NT2/D1 (cell line): ENCODE measurements around the gene FDCSP.

Experiments
- DNase-seq: peaks from one replicate; pipeline ENCODE4 v3.0.0-alpha.2; 2011; ENCODE audit warnings: low read depth, low spot score
- H3K27me3 ChIP-seq: 2 replicates; pipeline ENCODE4 v1.6.0; 2011; ENCODE audit warnings: mild to moderate bottlenecking; ENCODE audit not compliant: insufficient read length, insufficient read depth
- H3K36me3 ChIP-seq: 2 replicates; pipeline ENCODE4 v1.6.1; 2011; ENCODE audit warnings: mild to moderate bottlenecking, low read length, mixed read lengths; ENCODE audit not compliant: insufficient read depth, insufficient read length
- H3K4me1 ChIP-seq: 2 replicates; pipeline ENCODE4 v1.5.1; 2011; ENCODE audit not compliant: insufficient read depth, insufficient read length
- H3K4me3 ChIP-seq: 2 replicates; pipeline ENCODE4 v1.5.1; 2011; ENCODE audit warnings: low read depth; ENCODE audit not compliant: insufficient read length
- H3K9ac ChIP-seq: 2 replicates; pipeline ENCODE4 v1.6.0; 2011; ENCODE audit warnings: low read depth; ENCODE audit not compliant: insufficient read length
- H3K9me3 ChIP-seq: 2 replicates; pipeline ENCODE4 v1.5.1; 2011; ENCODE audit warnings: mild to moderate bottlenecking, low read length; ENCODE audit not compliant: insufficient read depth
- SUZ12 ChIP-seq: IDR thresholded peaks from 2 replicates; pipeline ENCODE4 v1.6.1; 2011; ENCODE audit not compliant: insufficient read length, insufficient read depth; ENCODE audit errors: extremely low read depth
- YY1 ChIP-seq: IDR thresholded peaks from 2 replicates; pipeline ENCODE4 v1.6.1; 2011; ENCODE audit not compliant: insufficient read length, insufficient read depth
- ZNF274 ChIP-seq: IDR thresholded peaks from 2 replicates; pipeline ENCODE4 v1.6.1; 2011; ENCODE audit warnings: mild to moderate bottlenecking, low read depth, low read length

Gene FDCSP

GRCh38 chr4:70251250-70251944 is 25.5 kb downstream of the FDCSP start:
- Histone ChIP-seq H3K9ac (no peak overlapping the region), H3K27me3 (no peaks in the 10 kb centered on the region)
- TF ChIP-seq SUZ12 (no peak), YY1 (no peak), ZNF274 (no peak)

GRCh38 chr4:70251945-70252277 is 26.0 kb downstream of the FDCSP start:
- Histone ChIP-seq H3K27me3 (no peaks in the 10 kb centered on the region), H3K4me1 (no peaks in the 10 kb centered on the region), H3K36me3 (no peaks in the 10 kb centered on the region), H3K9ac (no peak overlapping the region), H3K9me3 (no peaks in the 10 kb centered on the region), H3K4me3 (no peak overlapping the region)
- TF ChIP-seq SUZ12: no peak
- TF ChIP-seq ZNF274: no peak
- TF ChIP-seq YY1: no peak
- DNase-seq: no peak

More at GRCh38 chr4:70251250-70251944, 25.5 kb downstream of the FDCSP start:
- H3K4me1 ChIP-seq: no peaks in the 10 kb centered on the region
- no peaks in the 10 kb centered on the region for H3K36me3 ChIP-seq
- H3K4me3 ChIP-seq: no peak overlapping the region
- no peak for DNase-seq
- no peaks in the 10 kb centered on the region for H3K9me3 ChIP-seq

DNA sequence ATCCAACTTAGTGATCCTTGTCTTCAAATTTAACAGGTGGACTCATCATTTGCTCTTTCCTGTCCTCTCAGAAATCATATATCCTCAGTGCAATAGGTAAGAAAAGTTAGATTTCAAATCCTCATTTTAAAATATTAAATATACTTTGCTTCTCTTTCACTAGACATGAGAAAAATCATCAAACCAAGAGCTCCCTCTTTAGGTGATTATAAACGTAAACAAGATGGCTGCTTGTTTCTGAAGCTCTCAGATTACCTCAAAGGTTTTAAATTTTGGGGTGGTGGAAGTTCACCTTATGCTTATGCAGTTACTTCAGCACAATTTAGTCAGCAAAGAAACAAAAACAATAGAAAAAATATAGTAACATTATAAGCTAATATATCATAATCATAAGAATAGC is 43.8 kb downstream of the FDCSP start:
- no peaks in the 10 kb centered on the region for H3K36me3 ChIP-seq
- no peak for DNase-seq
- TF ChIP-seq ZNF274 (no peak), SUZ12 (no peak)
- no peaks in the 10 kb centered on the region for H3K27me3 ChIP-seq
- H3K4me3 ChIP-seq: no peak overlapping the region
- no peak overlapping the region for H3K9ac ChIP-seq
- H3K4me1 ChIP-seq: no peaks in the 10 kb centered on the region
- no peaks in the 10 kb centered on the region for H3K9me3 ChIP-seq

- H3K9me3 ChIP-seq: no peaks in the 10 kb centered on the region
- TF ChIP-seq ZNF274: no peak
- no peak for TF ChIP-seq YY1
- no peak for TF ChIP-seq SUZ12
- no peaks in the 10 kb centered on the region for H3K36me3 ChIP-seq
- DNase-seq: no peak
- H3K4me3 ChIP-seq: no peak overlapping the region
- no peak overlapping the region for H3K9ac ChIP-seq
- no peaks in the 10 kb centered on the region for H3K4me1 ChIP-seq
- no peaks in the 10 kb centered on the region for H3K27me3 ChIP-seq
Observed at GRCh38 chr4:70277121-70277520, 51.2 kb downstream of the FDCSP start.

DNA sequence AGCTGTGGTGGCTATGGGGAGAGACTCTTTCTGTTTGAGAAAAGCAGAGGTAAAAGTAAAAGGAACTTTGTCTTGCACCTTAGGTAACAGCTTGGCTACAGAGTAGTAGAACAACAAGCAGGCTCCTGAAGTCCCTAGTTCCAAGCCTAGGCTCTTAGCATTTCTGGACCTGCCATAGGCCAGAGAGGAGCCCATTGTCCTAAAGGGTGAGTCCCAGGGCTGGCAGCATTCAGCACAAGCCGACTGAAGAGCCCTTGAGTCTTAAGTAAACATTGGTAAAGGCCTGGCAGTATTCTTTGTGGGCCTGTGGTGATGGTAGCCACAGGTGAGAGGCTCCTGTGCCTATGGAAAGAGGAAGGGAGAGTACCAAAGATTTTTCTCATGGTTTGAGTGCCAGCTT is 54.6 kb downstream of the FDCSP start:
- Histone ChIP-seq H3K4me1 (no peaks in the 10 kb centered on the region), H3K4me3 (no peak overlapping the region)

More for the DNA sequence above, 54.6 kb downstream of the FDCSP start:
- H3K36me3 ChIP-seq: no peaks in the 10 kb centered on the region
- no peaks in the 10 kb centered on the region for H3K9me3 ChIP-seq
- TF ChIP-seq SUZ12 (no peak), ZNF274 (no peak), YY1 (no peak)
- no peak for DNase-seq
- no peak overlapping the region for H3K9ac ChIP-seq
- no peaks in the 10 kb centered on the region for H3K27me3 ChIP-seq
